ENCODE measurements around the gene UBTD2.

The UBTD2 gene

GRCh38 chr5:172160506-172160905, 123.1 kb downstream of the UBTD2 start:
- Histone ChIP-seq H3K9me3 (no peaks in the 10 kb centered on the region), H3K36me3 (no peaks in the 10 kb centered on the region), H3K4me1 (no peaks in the 10 kb centered on the region), H3K27me3 (no peaks in the 10 kb centered on the region), H3K4me3 (ENCODE audit: low read depth, low read length) (no peak overlapping the region)
- DNase-seq, result no peak
- TF ChIP-seq CTCF (IDR thresholded peaks at IDR 0.05; ENCODE audit: low read depth, low read length), result no peak
